NCI-H187 (cell line): ENCODE data around the gene HTR4.

Experiments used
- DNase-seq, 2 experiments: peaks; one replicate each; lab custom pipeline; 2025; lab: John Stamatoyannopoulos, UW

The HTR4 gene

GRCh38 chr5:148607406-148607805 is 46.9 kb downstream of the HTR4 start:
- DNase-seq: no peak

GRCh38 chr5:148606296-148606695 is 48.0 kb downstream of the HTR4 start:
- no peak for DNase-seq

GRCh38 chr5:148599187-148599586 is 55.1 kb downstream of the HTR4 start:
- no peak for DNase-seq

GRCh38 chr5:148595697-148596096 is 58.6 kb downstream of the HTR4 start:
- DNase-seq: no peak

- no peak for DNase-seq
Observed at GRCh38 chr5:148586796-148587195, 67.5 kb downstream of the HTR4 start.

- DNase-seq: no peak
Observed at GRCh38 chr5:148585988-148586387, 68.3 kb downstream of the HTR4 start.

GRCh38 chr5:148584103-148584502 is 70.2 kb downstream of the HTR4 start:
- DNase-seq: no peak

- no peak for DNase-seq
Observed at GRCh38 chr5:148583421-148583965, 70.8 kb downstream of the HTR4 start.

GRCh38 chr5:148574167-148574566 is 80.2 kb downstream of the HTR4 start:
- no peak for DNase-seq

- no peak for DNase-seq
Observed at GRCh38 chr5:148573374-148573773, 81.0 kb downstream of the HTR4 start.

- no peak for DNase-seq
Observed at GRCh38 chr5:148569948-148570347, 84.4 kb downstream of the HTR4 start.

GRCh38 chr5:148565148-148565547 is 89.2 kb downstream of the HTR4 start:
- DNase-seq: no peak

GRCh38 chr5:148563021-148563420 is 91.3 kb downstream of the HTR4 start:
- DNase-seq: no peak

GRCh38 chr5:148561801-148562311 is 92.5 kb downstream of the HTR4 start:
- DNase-seq: no peak

GRCh38 chr5:148559461-148559860 is 94.9 kb downstream of the HTR4 start:
- DNase-seq: no peak

- no peak for DNase-seq
Observed at GRCh38 chr5:148558892-148559291, 95.4 kb downstream of the HTR4 start.

GRCh38 chr5:148556835-148557234 is 97.5 kb downstream of the HTR4 start:
- no peak for DNase-seq

GRCh38 chr5:148554621-148555020 is 99.7 kb downstream of the HTR4 start:
- no peak for DNase-seq

GRCh38 chr5:148543727-148544126 is 110.6 kb downstream of the HTR4 start:
- no peak for DNase-seq

GRCh38 chr5:148542812-148543211 is 111.5 kb downstream of the HTR4 start:
- no peak for DNase-seq

GRCh38 chr5:148541054-148541835 is 113.1 kb downstream of the HTR4 start:
- DNase-seq: no peak

- DNase-seq: no peak
Observed at GRCh38 chr5:148540647-148541046, 113.7 kb downstream of the HTR4 start.

- no peak for DNase-seq
Observed at GRCh38 chr5:148539851-148540250, 114.5 kb downstream of the HTR4 start.

GRCh38 chr5:148535190-148535589 is 119.1 kb downstream of the HTR4 start:
- DNase-seq: no peak
